ENCODE data around the gene CLEC4G.

Gene CLEC4G

DNA sequence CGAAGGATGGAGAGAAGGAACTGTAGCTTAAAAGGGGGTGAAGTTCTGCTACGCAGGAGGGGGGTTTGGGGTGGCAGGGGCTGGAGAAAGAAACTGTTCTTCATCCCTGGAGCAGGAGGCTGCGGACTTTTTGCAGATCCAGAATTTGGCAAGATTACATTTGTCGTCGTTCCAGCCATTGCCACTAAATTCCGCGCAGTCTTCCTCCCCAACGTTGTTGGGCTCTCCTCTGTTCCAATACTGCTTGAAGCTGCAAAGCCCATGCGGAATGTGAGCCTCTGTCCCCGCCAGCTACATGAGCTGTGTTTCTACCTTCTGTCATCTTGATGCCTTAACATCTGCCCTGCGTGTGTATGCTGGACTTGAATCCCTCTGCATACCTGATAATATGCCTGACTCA, 11.1 kb upstream of the CLEC4G start:
- Histone ChIP-seq H3K4me3 (ENCODE audit: low read depth, low read length, poor library complexity, severe bottlenecking) (no peak overlapping the region), H3K79me2 (ENCODE audit: insufficient read depth, low read length) (no peaks in the 10 kb centered on the region), H3K36me3 (ENCODE audit: insufficient read depth, low read length) (no peaks in the 10 kb centered on the region), H3K4me2 (ENCODE audit: low read length) (no peak overlapping the region), H2AFZ (ENCODE audit: low read length) (no peak overlapping the region), H3K9me2 (ENCODE audit: low read depth, low read length) (no peaks in the 10 kb centered on the region), H4K20me1 (ENCODE audit: insufficient read depth, low read length) (no peaks in the 10 kb centered on the region), H3F3A (ENCODE audit: insufficient read depth, low read length) (no peaks in the 10 kb centered on the region), H3K27ac (ENCODE audit: low read depth, low read length, poor library complexity, severe bottlenecking) (no peak overlapping the region), H3K27me3 (ENCODE audit: insufficient read depth, low read length) (0 out of 2 replicates have a peak, but pooled peaks cover 5% of the 10 kb centered on the region), H3K9ac (ENCODE audit: low read length) (no peak overlapping the region), H3K4me1 (ENCODE audit: insufficient read depth, low read length, severe bottlenecking) (no peaks in the 10 kb centered on the region), H3K9me3 (ENCODE audit: low read length) (0 out of 2 replicates have a peak, but pooled peaks cover 2% of the 10 kb centered on the region)
- TF ChIP-seq, protein P1, sequence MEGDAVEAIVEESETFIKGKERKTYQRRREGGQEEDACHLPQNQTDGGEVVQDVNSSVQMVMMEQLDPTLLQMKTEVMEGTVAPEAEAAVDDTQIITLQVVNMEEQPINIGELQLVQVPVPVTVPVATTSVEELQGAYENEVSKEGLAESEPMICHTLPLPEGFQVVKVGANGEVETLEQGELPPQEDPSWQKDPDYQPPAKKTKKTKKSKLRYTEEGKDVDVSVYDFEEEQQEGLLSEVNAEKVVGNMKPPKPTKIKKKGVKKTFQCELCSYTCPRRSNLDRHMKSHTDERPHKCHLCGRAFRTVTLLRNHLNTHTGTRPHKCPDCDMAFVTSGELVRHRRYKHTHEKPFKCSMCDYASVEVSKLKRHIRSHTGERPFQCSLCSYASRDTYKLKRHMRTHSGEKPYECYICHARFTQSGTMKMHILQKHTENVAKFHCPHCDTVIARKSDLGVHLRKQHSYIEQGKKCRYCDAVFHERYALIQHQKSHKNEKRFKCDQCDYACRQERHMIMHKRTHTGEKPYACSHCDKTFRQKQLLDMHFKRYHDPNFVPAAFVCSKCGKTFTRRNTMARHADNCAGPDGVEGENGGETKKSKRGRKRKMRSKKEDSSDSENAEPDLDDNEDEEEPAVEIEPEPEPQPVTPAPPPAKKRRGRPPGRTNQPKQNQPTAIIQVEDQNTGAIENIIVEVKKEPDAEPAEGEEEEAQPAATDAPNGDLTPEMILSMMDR (IDR thresholded peaks at IDR 0.05; ENCODE audit: low read length), result no peak
- no peak for TF ChIP-seq EZH2 (IDR thresholded peaks at IDR 0.05; ENCODE audit: borderline replicate concordance, low read length)

DNA sequence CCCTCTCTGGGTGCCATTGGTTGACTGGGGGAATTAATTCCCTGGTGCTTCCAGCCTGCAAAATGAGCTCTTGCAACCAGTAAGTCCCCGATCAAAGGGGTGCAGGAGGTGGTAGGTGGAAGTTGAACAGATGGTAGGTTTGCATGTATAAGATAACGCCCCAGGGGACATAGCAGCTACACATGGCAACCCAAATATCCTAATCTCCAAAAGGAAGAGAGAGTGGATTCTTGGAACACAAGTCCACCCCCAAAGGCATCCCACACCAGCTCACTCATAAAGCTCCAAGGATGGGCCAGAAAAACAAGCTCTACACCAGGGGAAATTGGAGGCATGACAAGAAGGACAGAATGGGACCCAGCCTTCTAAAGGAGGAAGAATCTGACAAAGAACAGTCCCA, 10.7 kb upstream of the CLEC4G start:
- Histone ChIP-seq H3K79me2 (ENCODE audit: insufficient read depth, low read length) (no peaks in the 10 kb centered on the region), H3K27me3 (ENCODE audit: insufficient read depth, low read length) (0 out of 2 replicates have a peak, but pooled peaks cover 5% of the 10 kb centered on the region), H3K4me2 (ENCODE audit: low read length) (no peak overlapping the region), H3K9me2 (ENCODE audit: low read depth, low read length) (no peaks in the 10 kb centered on the region), H3K9ac (ENCODE audit: low read length) (no peak overlapping the region), H3K9me3 (ENCODE audit: low read length) (no peaks in the 10 kb centered on the region), H3K27ac (ENCODE audit: low read depth, low read length, poor library complexity, severe bottlenecking) (no peak overlapping the region), H3K4me1 (ENCODE audit: insufficient read depth, low read length, severe bottlenecking) (no peaks in the 10 kb centered on the region), H3F3A (ENCODE audit: insufficient read depth, low read length) (no peaks in the 10 kb centered on the region), H3K4me3 (ENCODE audit: low read depth, low read length, poor library complexity, severe bottlenecking) (no peak overlapping the region), H3K36me3 (ENCODE audit: insufficient read depth, low read length) (no peaks in the 10 kb centered on the region), H4K20me1 (ENCODE audit: insufficient read depth, low read length) (no peaks in the 10 kb centered on the region), H2AFZ (ENCODE audit: low read length) (no peak overlapping the region)
- TF ChIP-seq, protein P1 (IDR thresholded peaks at IDR 0.05; ENCODE audit: low read length), result no peak
- TF ChIP-seq EZH2 (IDR thresholded peaks at IDR 0.05; ENCODE audit: borderline replicate concordance, low read length), result no peak

DNA sequence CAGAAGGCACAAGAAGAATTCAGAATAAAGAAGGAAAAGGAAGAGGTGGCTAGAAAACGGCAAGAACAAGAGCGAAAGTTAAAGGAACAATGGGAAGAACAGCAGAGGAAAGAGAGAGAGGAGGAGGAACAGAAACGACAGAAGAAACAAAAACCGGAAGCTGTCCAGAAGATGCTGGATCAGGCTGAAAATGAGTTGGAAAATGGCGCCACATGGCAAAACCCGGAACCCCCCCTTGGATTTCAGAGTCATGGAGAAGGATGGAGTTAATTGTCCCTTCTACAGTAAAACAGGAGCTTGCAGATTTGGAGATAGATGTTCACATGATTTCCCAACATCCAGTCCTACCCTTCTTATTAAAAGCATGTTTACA, 8.8 kb upstream of the CLEC4G start:
- Histone ChIP-seq H3K9ac (ENCODE audit: low read length) (no peak overlapping the region), H3K79me2 (ENCODE audit: insufficient read depth, low read length) (no peaks in the 10 kb centered on the region), H3K36me3 (ENCODE audit: insufficient read depth, low read length) (no peaks in the 10 kb centered on the region), H3K27me3 (ENCODE audit: insufficient read depth, low read length) (0 out of 2 replicates have a peak, but pooled peaks cover 5% of the 10 kb centered on the region), H3K4me3 (ENCODE audit: low read depth, low read length, poor library complexity, severe bottlenecking) (no peak overlapping the region), H3K4me1 (ENCODE audit: insufficient read depth, low read length, severe bottlenecking) (no peaks in the 10 kb centered on the region), H3F3A (ENCODE audit: insufficient read depth, low read length) (no peaks in the 10 kb centered on the region), H2AFZ (ENCODE audit: low read length) (no peak overlapping the region), H3K27ac (ENCODE audit: low read depth, low read length, poor library complexity, severe bottlenecking) (no peak overlapping the region), H3K9me3 (ENCODE audit: low read length) (no peaks in the 10 kb centered on the region), H3K4me2 (ENCODE audit: low read length) (no peak overlapping the region), H4K20me1 (ENCODE audit: insufficient read depth, low read length) (no peaks in the 10 kb centered on the region), H3K9me2 (ENCODE audit: low read depth, low read length) (no peaks in the 10 kb centered on the region)
- TF ChIP-seq EZH2 (IDR thresholded peaks at IDR 0.05; ENCODE audit: borderline replicate concordance, low read length), result no peak

Measured in OCI-LY1 (cell line).